ENCODE data around the gene SAMD4A.

SAMD4A gene

GRCh38 chr14:54785136-54785777 is 218.3 kb downstream of the SAMD4A start:
- FAIRE-seq (no peak), DNase-seq (ENCODE audit: insufficient read length, low spot score) (no peak)
- no peak for TF ChIP-seq POLR2AphosphoS5 (IDR thresholded peaks at IDR 0.05; ENCODE audit: low read depth, low read length)
- TF ChIP-seq POLR2A (IDR thresholded peaks at IDR 0.05; ENCODE audit: low read depth, low read length) = no peak
- no peak for TF ChIP-seq PAX5 (IDR thresholded peaks at IDR 0.05; ENCODE audit: insufficient read depth, low read length, severe bottlenecking)
- TF ChIP-seq SPI1 (IDR thresholded peaks at IDR 0.05; ENCODE audit: low read depth, low read length) = no peak
- TF ChIP-seq TAF1 (IDR thresholded peaks at IDR 0.05; ENCODE audit: low read depth, low read length) = no peak
- no peak for TF ChIP-seq POU2F2 (IDR thresholded peaks at IDR 0.05; ENCODE audit: low read depth, low read length)

- TF ChIP-seq TAF1 (IDR thresholded peaks at IDR 0.05; ENCODE audit: low read depth, low read length) = no peak
- no peak for TF ChIP-seq PAX5 (IDR thresholded peaks at IDR 0.05; ENCODE audit: insufficient read depth, low read length, severe bottlenecking)
- no peak for TF ChIP-seq POLR2A (IDR thresholded peaks at IDR 0.05; ENCODE audit: low read depth, low read length)
- no peak for TF ChIP-seq SPI1 (IDR thresholded peaks at IDR 0.05; ENCODE audit: low read depth, low read length)
- no peak for TF ChIP-seq POU2F2 (IDR thresholded peaks at IDR 0.05; ENCODE audit: low read depth, low read length)
- TF ChIP-seq POLR2AphosphoS5 (IDR thresholded peaks at IDR 0.05; ENCODE audit: low read depth, low read length) = no peak
- DNase-seq (ENCODE audit: insufficient read length, low spot score) (no peak), FAIRE-seq (no peak)
Measured at GRCh38 chr14:54785778-54786770, 219.1 kb downstream of the SAMD4A start.

GRCh38 chr14:54786838-54787237 is 219.9 kb downstream of the SAMD4A start:
- TF ChIP-seq TAF1 (IDR thresholded peaks at IDR 0.05; ENCODE audit: low read depth, low read length) (no peak), PAX5 (IDR thresholded peaks at IDR 0.05; ENCODE audit: insufficient read depth, low read length, severe bottlenecking) (no peak), SPI1 (IDR thresholded peaks at IDR 0.05; ENCODE audit: low read depth, low read length) (no peak), POU2F2 (IDR thresholded peaks at IDR 0.05; ENCODE audit: low read depth, low read length) (no peak), POLR2A (IDR thresholded peaks at IDR 0.05; ENCODE audit: low read depth, low read length) (no peak), POLR2AphosphoS5 (IDR thresholded peaks at IDR 0.05; ENCODE audit: low read depth, low read length) (no peak)
- FAIRE-seq (no peak), DNase-seq (ENCODE audit: insufficient read length, low spot score) (no peak)

- FAIRE-seq (no peak), DNase-seq (ENCODE audit: insufficient read length, low spot score) (no peak)
- TF ChIP-seq POLR2AphosphoS5 (IDR thresholded peaks at IDR 0.05; ENCODE audit: low read depth, low read length) = no peak
- TF ChIP-seq POU2F2 (IDR thresholded peaks at IDR 0.05; ENCODE audit: low read depth, low read length) = no peak
- no peak for TF ChIP-seq SPI1 (IDR thresholded peaks at IDR 0.05; ENCODE audit: low read depth, low read length)
- no peak for TF ChIP-seq PAX5 (IDR thresholded peaks at IDR 0.05; ENCODE audit: insufficient read depth, low read length, severe bottlenecking)
- TF ChIP-seq TAF1 (IDR thresholded peaks at IDR 0.05; ENCODE audit: low read depth, low read length) = no peak
- TF ChIP-seq POLR2A (IDR thresholded peaks at IDR 0.05; ENCODE audit: low read depth, low read length) = no peak
Measured at GRCh38 chr14:54787261-54787660, 220.3 kb downstream of the SAMD4A start.

- no peak for FAIRE-seq
- TF ChIP-seq TAF1 (IDR thresholded peaks at IDR 0.05; ENCODE audit: low read depth, low read length) (no peak), SPI1 (IDR thresholded peaks at IDR 0.05; ENCODE audit: low read depth, low read length) (no peak), POLR2A (IDR thresholded peaks at IDR 0.05; ENCODE audit: low read depth, low read length) (no peak)
- no peak for DNase-seq (ENCODE audit: insufficient read length, low spot score)
Measured at GRCh38 chr14:54788701-54789100, 221.8 kb downstream of the SAMD4A start.

GRCh38 chr14:54789166-54789565 is 222.2 kb downstream of the SAMD4A start:
- FAIRE-seq (no peak), DNase-seq (ENCODE audit: insufficient read length, low spot score) (no peak)
- no peak for TF ChIP-seq POLR2A (IDR thresholded peaks at IDR 0.05; ENCODE audit: low read depth, low read length)
- no peak for TF ChIP-seq PAX5 (IDR thresholded peaks at IDR 0.05; ENCODE audit: insufficient read depth, low read length, severe bottlenecking)
- no peak for TF ChIP-seq SPI1 (IDR thresholded peaks at IDR 0.05; ENCODE audit: low read depth, low read length)
- TF ChIP-seq POU2F2 (IDR thresholded peaks at IDR 0.05; ENCODE audit: low read depth, low read length) = no peak
- TF ChIP-seq TAF1 (IDR thresholded peaks at IDR 0.05; ENCODE audit: low read depth, low read length) = no peak
- TF ChIP-seq POLR2AphosphoS5 (IDR thresholded peaks at IDR 0.05; ENCODE audit: low read depth, low read length) = no peak

GRCh38 chr14:54789781-54790480 is 223.0 kb downstream of the SAMD4A start:
- DNase-seq (ENCODE audit: insufficient read length, low spot score) = no peak
- no peak for FAIRE-seq
- TF ChIP-seq PAX5 (IDR thresholded peaks at IDR 0.05; ENCODE audit: insufficient read depth, low read length, severe bottlenecking) = no peak
- no peak for TF ChIP-seq POU2F2 (IDR thresholded peaks at IDR 0.05; ENCODE audit: low read depth, low read length)

GRCh38 chr14:54791001-54791400 is 224.1 kb downstream of the SAMD4A start:
- FAIRE-seq = no peak
- DNase-seq (ENCODE audit: insufficient read length, low spot score) = no peak
- TF ChIP-seq SPI1 (IDR thresholded peaks at IDR 0.05; ENCODE audit: low read depth, low read length) = no peak
- TF ChIP-seq POLR2A (IDR thresholded peaks at IDR 0.05; ENCODE audit: low read depth, low read length) = no peak
- TF ChIP-seq POU2F2 (IDR thresholded peaks at IDR 0.05; ENCODE audit: low read depth, low read length) = no peak
- no peak for TF ChIP-seq POLR2AphosphoS5 (IDR thresholded peaks at IDR 0.05; ENCODE audit: low read depth, low read length)
- TF ChIP-seq PAX5 (IDR thresholded peaks at IDR 0.05; ENCODE audit: insufficient read depth, low read length, severe bottlenecking) = no peak

GRCh38 chr14:54792288-54792687 is 225.4 kb downstream of the SAMD4A start:
- FAIRE-seq = no peak
- TF ChIP-seq PAX5 (IDR thresholded peaks at IDR 0.05; ENCODE audit: insufficient read depth, low read length, severe bottlenecking) (no peak), POLR2A (IDR thresholded peaks at IDR 0.05; ENCODE audit: low read depth, low read length) (no peak), TAF1 (IDR thresholded peaks at IDR 0.05; ENCODE audit: low read depth, low read length) (no peak), POU2F2 (IDR thresholded peaks at IDR 0.05; ENCODE audit: low read depth, low read length) (no peak), SPI1 (IDR thresholded peaks at IDR 0.05; ENCODE audit: low read depth, low read length) (no peak), POLR2AphosphoS5 (IDR thresholded peaks at IDR 0.05; ENCODE audit: low read depth, low read length) (no peak)
- no peak for DNase-seq (ENCODE audit: insufficient read length, low spot score)

Data from GM12891 (cell line).